ENCODE data around the gene ADAP2. TPM values are rescaled to one million over a fixed set of nuclear protein-coding genes. Genes with fewer than 3 reads are reported as not detected.

The ADAP2 gene
- total and polyA plus RNA-seq, 10 of the 15 experiments (the other 5 are each of a cell fraction or from before 2014, with no cell fraction given): 0.15 to 13.6 (median 6.8) TPM

- H3K27ac ChIP-seq (ENCODE audit: control insufficient read depth, insufficient read depth): no peak overlapping the region
- intact Hi-C loops (cut with micrococcal nuclease; ENCODE audit: unreplicated experiment): no loop called here
- no peak for DNase-seq (ENCODE audit: low read depth, low spot score)
- H3K4me2 ChIP-seq (ENCODE audit: control insufficient read depth, insufficient read depth): no peak overlapping the region
- ChIA-PET CTCF (no interaction called here), POLR2A (no interaction called here), RAD21 (ENCODE audit: unreplicated experiment) (no interaction called here), SMC1A (ENCODE audit: uncharacterized antibody, unreplicated experiment) (interaction anchor here (1.0 to 1.6 kb wide), 2 partner anchors 13 to 15 kb away, joined by 3 to 4 read pairs; no protein-coding TSS in a partner anchor)
- no peaks in the 10 kb centered on the region for H4K20me1 ChIP-seq (ENCODE audit: control insufficient read depth, insufficient read depth)
- peaks cover 6% of the 10 kb centered on the region for H3K4me1 ChIP-seq (ENCODE audit: control insufficient read depth, insufficient read depth, low read length)
- in situ Hi-C loops (cut with MboI): no loop called here
- no peaks in the 10 kb centered on the region for H3K9me3 ChIP-seq (replicated peaks; ENCODE audit: control insufficient read depth, insufficient read depth, low read length)
- no peak for FAIRE-seq
- 36% methylated on average over 6 of the region's 6 CpGs for WGBS (ENCODE audit: insufficient coverage, insufficient replicate concordance, low lambda C conversion rate, missing lambda C conversion rate)
- ATAC-seq: peak; percentile 34
- no peak overlapping the region for H3K4me3 ChIP-seq
- no peaks in the 10 kb centered on the region for H3K79me2 ChIP-seq (ENCODE audit: control insufficient read depth, insufficient read depth, low read length)
- H3K27me3 ChIP-seq (replicated peaks in 1 of 2; ENCODE audit: control insufficient read depth in 2 of 2, insufficient read depth in 2 of 2, low read length in 1 of 2): peaks cover 0 to 2% of the 10 kb centered on the region in 2 experiments; a peak in 2 of 4 replicates
- TF ChIP-seq EED (IDR thresholded peaks at IDR 0.05; ENCODE audit: low read depth): peak; percentile 87
- peak in 1 of 2 experiments; percentile 62; a peak in 1 of 4 replicates for TF ChIP-seq SRF (IDR thresholded peaks at IDR 0.05; ENCODE audit: low read depth in 2 of 2, low read length in 2 of 2)
- no peak for TF ChIP-seq ZNF592 (IDR thresholded peaks at IDR 0.05)
- no peak for TF ChIP-seq NR2C1 (IDR thresholded peaks at IDR 0.05)
- TF ChIP-seq, protein P1, sequence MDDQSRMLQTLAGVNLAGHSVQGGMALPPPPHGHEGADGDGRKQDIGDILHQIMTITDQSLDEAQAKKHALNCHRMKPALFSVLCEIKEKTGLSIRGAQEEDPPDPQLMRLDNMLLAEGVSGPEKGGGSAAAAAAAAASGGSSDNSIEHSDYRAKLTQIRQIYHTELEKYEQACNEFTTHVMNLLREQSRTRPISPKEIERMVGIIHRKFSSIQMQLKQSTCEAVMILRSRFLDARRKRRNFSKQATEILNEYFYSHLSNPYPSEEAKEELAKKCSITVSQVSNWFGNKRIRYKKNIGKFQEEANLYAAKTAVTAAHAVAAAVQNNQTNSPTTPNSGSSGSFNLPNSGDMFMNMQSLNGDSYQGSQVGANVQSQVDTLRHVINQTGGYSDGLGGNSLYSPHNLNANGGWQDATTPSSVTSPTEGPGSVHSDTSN (IDR thresholded peaks at IDR 0.05; ENCODE audit: insufficient replicate concordance, low read depth, low read length): no peak
- TF ChIP-seq JUNB (IDR thresholded peaks at IDR 0.05): no peak
- no peak for TF ChIP-seq PRDM15 (CRISPR knock-in tag; IDR thresholded peaks at IDR 0.05)
- TF ChIP-seq RELA (IDR thresholded peaks at IDR 0.05; ENCODE audit: borderline replicate concordance, partially characterized antibody): no peak
- TF ChIP-seq, protein P2, sequence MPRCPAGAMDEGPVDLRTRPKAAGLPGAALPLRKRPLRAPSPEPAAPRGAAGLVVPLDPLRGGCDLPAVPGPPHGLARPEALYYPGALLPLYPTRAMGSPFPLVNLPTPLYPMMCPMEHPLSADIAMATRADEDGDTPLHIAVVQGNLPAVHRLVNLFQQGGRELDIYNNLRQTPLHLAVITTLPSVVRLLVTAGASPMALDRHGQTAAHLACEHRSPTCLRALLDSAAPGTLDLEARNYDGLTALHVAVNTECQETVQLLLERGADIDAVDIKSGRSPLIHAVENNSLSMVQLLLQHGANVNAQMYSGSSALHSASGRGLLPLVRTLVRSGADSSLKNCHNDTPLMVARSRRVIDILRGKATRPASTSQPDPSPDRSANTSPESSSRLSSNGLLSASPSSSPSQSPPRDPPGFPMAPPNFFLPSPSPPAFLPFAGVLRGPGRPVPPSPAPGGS (IDR thresholded peaks at IDR 0.05; ENCODE audit: borderline replicate concordance, insufficient read depth, low read depth, low read length, poor library complexity, severe bottlenecking): peak; percentile 70
- TF ChIP-seq TCF3 (IDR thresholded peaks at IDR 0.05; ENCODE audit: borderline replicate concordance, insufficient read depth, low read depth, low read length): no peak
- H3K9ac ChIP-seq (ENCODE audit: control insufficient read depth, insufficient read depth, low read length): no peak overlapping the region
- no peak overlapping the region for H2AFZ ChIP-seq (ENCODE audit: control insufficient read depth, low read depth, low read length)
- H3K36me3 ChIP-seq (ENCODE audit: control insufficient read depth in 2 of 2, insufficient read depth in 2 of 2, low read length in 1 of 2): no peaks in the 10 kb centered on the region
- no TSS peak for BruUV-seq (replicated peaks)
Observed at GRCh38 chr17:30926516-30926915, 4.8 kb downstream of the ADAP2 start.

Data from GM12878 (cell line).